Stimulated activated CD4-positive, alpha-beta T cell treated with anti-CD3 and anti-CD28 coated beads, Interleukin-15, amount 100 ng/mL, for 24 hours (primary cell): ENCODE measurements around the gene TCTN3.
"Not testable (repeated sequence)": the region's sequence is repeated elsewhere in the genome, so short reads cannot be mapped to it uniquely, and the experiment has no call there.

Experiments used
- DNase-seq: peaks from one replicate; pipeline ENCODE4 v3.0.0-alpha.2; 2020

Gene TCTN3

DNA sequence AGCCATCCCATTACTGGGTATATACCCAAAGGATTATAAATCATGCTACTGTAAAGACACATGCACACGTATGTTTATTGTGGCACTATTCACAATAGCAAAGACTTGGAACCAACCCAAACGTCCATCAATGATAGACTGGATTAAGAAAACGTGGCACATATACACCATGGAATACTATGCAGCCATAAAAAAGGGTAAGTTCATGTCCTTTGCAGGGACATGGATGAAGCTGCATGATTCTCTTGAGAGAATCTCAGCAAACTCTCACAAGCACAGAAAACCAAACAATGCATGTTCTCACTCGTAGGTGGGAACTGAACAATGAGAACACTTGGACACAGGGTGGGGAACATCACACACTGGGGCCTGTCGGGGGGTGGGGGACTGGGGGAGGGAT, 73.3 kb downstream of the TCTN3 start:
- DNase-seq, result not testable (repeated sequence)

DNA sequence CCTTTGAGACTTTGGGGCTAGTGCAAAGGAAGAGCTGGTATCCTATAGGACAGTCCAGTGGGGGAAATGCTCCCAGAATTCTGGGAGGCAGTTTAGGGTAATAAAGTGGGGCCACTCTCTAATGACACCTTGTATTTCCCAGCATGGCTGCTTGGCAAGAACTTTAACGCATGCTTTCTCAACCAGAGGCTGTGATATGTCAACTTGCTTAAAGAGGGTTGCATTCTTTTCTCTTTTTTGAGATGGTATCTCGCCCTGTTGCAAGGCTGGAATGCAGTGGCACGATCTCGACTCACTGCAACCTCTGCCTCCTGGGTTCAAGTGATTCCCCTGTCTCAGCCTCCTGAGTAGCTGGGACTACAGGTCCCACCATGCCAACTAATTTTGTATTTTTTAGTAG, 75.6 kb downstream of the TCTN3 start:
- no peak for DNase-seq

DNA sequence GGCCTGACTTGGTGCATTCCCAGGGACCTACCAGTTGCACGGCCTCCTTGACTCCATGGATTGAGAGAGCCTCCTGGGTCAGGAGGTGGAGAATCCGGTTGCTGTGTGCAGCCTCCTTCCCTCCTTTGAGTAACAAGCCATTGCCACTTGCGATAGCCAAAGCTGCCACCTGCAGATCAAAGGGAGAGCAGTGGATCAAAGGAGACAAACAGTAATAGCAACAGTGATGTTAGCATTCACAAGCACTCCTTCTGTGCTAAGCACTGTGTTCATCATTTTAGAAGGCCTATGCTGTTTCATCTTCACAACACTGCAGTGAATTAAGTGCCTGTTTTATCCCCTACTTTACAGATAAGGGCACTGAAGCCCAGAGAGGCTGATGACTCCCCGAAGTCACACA, 77.3 kb downstream of the TCTN3 start:
- DNase-seq, result no peak
